NK-92 (cell line): Measurements from ENCODE around the gene TIMM22.
"Not testable (repeated sequence)": the region's sequence is repeated elsewhere in the genome, so short reads cannot be mapped to it uniquely, and the experiment has no call there.

Source experiments
- DNase-seq: peaks from one replicate; lab custom pipeline; 2025; ENCODE audit not compliant: unreplicated experiment; lab: John Stamatoyannopoulos, UW

TIMM22 gene

GRCh38 chr17:971861-972260 lies 25.1 kb upstream of the TIMM22 start:
- not testable (repeated sequence) for DNase-seq

GRCh38 chr17:973053-973452 lies 23.9 kb upstream of the TIMM22 start:
- DNase-seq: no peak

- not testable (repeated sequence) for DNase-seq
These were observed 22.2 kb upstream of the TIMM22 start for GRCh38 chr17:974778-975177.

DNA sequence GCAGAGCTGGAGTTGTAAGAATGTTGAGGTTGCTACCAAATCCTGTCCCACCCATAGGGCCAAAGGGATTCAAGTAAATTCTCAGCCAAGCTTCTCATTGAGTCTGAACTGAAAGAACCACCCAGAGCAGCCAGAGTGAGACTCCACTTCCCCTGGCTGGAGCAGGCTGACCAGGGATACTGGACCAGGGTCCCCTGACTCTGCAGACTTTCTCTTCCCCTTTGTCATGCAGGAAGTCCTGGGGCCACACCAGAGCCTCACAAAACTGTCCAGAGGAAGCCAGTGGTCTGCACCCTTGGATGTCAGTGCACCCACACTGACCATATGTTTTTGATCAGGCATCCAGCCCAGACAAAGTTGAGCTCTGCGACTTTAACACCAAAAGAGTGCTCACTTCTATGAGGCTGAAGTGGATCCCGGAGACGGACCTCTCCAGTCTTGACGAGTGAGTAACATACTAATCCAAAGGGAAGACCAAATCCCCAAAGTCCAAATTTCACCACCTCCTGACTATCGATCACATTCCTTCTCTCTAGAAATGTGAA lies 21.5 kb upstream of the TIMM22 start:
- DNase-seq: no peak

- DNase-seq: no peak
These were observed 20.6 kb upstream of the TIMM22 start for GRCh38 chr17:976312-976711.

GRCh38 chr17:977166-977565 lies 19.8 kb upstream of the TIMM22 start:
- no peak for DNase-seq

- DNase-seq: no peak
These were observed 18.5 kb upstream of the TIMM22 start for GRCh38 chr17:978103-979093.

DNA sequence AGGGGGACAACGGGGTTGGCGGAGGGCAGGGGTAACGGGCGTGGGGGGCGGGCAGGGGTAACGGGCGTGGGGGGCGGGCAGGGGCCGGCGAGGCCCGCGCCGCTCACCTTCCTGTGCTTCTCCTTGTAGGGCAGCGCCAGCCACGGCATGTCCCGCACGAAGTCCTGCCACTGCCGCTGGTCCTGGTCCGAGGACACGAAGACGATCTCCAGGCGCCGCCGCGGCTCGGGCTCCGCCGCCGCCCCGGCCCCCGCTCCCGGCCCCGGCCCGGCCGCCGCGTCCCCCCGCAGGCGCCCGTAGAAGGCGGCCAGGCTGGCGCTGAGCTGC lies 17.8 kb upstream of the TIMM22 start:
- DNase-seq: no peak

GRCh38 chr17:979539-980405 lies 17.2 kb upstream of the TIMM22 start, which contains the start of gene NXN:
NXN (minus strand) TSS chr17:979776.
- DNase-seq: no peak

GRCh38 chr17:980406-981291 lies 16.3 kb upstream of the TIMM22 start:
- no peak for DNase-seq

GRCh38 chr17:981292-981658 lies 15.7 kb upstream of the TIMM22 start:
- DNase-seq: no peak

DNA sequence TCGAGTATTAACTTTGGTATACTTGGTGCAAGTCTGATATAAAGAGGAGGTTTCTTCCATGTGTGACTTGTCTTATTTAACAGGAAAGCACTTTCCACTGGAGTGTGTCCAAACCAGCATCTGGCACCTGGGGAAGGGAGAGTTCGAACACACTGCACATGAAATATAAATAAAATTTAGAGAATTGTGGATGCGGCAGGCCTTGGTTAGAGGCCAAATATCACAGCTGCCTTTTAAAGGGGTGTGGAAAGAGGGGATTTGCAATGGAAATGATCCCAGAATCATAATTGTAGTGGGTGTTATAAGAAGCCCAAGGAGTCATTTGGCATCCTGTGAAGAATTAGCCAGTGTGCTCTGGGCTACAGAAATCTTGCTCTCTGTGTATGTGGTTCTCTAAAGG lies 13.0 kb upstream of the TIMM22 start:
- no peak for DNase-seq

GRCh38 chr17:986322-986929 lies 10.5 kb upstream of the TIMM22 start:
- DNase-seq: no peak

DNA sequence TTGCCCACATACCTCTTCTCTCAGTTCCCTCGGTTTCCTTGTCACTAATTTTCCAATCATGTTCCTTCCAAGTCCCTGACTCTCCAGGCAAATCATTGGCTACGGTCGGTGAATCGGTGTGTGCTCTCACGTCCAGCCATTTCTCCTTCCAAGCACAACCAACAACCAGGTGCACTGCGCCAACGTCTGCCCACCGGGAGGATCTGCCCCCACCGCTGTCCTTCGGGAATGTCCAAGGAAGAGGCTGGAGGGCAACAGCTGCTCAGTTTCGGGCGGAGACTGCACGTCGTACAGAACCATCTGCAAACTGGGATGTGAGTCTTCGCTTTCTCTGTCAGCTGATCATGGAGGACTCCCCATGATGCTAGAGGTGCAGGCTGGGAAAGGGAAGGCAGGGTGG lies 9.0 kb upstream of the TIMM22 start:
- no peak for DNase-seq

- DNase-seq: no peak
These were observed 8.4 kb upstream of the TIMM22 start for GRCh38 chr17:988561-988960.

- DNase-seq: no peak
These were observed 4.0 kb upstream of the TIMM22 start for GRCh38 chr17:992933-993332.

DNA sequence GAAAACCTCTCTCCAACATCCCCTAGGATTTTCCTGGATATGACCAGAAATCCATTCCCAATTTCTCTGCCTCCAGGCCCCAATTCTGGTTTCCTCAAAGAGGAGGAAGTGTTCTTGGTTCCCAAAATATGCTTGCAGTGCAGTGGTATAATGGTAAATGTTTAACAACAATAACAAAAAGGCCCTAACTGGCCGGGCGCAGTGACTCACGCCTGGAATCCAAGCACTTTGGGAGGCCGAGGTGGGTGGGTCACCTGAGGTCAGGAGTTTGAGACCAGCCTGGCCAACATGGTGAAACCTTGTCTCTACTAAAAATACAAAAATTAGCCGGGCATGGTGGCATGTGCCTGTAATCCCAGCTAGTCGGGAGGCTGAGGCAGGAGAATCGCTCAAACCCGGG lies 1.6 kb upstream of the TIMM22 start:
- DNase-seq: not testable (repeated sequence)

DNA sequence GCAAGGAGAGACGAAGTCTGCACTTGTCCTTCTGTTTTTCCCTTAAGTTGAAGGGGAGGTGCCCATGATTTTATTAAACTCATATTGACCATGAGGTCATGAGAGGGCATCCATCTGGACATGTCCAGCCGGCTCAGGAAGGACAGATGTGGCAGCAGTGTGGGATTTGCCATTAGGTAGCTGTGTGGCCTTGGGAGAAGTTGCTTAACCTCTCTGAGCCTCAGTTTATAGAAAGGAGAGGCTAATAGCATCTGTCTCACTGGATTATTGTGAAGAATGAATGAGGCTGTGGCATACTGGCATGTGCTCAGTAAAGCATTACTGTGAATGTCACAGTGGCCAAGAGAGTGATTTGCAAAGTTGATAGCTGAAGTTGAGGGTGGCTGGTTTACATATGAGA lies 1.2 kb downstream of the TIMM22 start:
- DNase-seq: no peak

GRCh38 chr17:1000597-1001461 lies 3.9 kb downstream of the TIMM22 start:
- DNase-seq: no peak
